ENCODE results near the gene B4GALNT3. TPM values are rescaled to one million over a fixed set of nuclear protein-coding genes. Genes with fewer than 3 reads are reported as not detected.

The B4GALNT3 gene
- total and polyA plus RNA-seq, 2 experiments from 2014 or later: 0.11 TPM; not detected in 1

DNA sequence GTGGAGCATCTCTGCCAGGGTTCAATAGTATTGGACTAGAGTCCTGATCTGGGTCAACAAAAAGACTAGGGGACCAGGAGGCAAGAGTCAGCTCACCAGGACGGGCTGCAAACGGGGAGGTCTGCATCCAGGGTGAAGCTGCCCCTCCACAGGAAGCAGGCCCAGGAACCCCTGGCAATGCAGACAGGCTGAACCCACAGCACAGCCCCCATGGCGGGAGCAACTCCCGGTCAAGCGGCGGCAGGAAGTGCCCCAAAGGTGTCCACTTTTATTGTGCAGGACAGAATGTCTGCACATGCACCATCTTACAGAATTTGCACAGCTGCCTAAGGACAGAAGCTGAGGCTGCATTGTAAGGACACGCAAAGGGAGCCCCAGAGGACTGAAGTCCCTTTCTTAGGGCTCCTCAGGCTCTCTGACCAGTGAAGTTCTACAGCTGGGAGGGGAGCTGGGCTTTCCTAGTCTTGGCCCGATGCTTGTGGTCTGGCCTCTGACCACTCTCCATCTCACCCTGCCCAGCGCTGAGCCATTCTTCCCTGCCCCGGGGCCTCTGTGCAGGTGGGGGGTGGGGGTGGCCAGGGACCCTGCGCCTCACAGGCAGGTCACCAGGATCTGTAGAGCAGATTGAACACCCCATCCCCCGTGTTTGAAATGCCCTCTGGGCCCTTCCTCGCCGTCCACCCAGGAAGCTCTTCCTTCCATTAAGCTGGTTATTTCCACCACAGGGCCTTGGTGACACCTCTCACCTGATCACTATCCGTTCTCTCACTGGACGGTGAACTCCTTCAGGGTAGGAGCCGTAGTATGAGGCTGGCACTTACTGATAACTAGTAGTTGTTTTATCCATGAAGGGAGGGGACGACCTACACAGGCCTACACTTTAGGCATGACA is 127.6 kb downstream of the B4GALNT3 start:
- in situ Hi-C loops (cut with MboI): no loop called here

DNA sequence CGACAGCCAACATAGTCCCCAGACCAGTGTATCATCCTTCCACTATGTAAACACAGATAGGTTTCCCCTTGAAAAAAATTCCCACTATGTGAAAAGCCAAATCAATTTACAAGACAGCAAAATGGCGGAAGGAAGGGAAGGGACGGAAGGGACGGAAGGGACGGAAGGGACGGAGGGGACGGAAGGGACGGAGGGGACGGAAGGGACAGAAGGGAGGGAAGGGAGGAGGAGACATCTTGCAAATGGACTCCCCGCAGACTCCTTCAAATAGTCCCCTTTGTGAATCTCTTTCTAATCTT is 128.2 kb downstream of the B4GALNT3 start:
- Histone ChIP-seq H3K9me2 (ENCODE audit: insufficient read depth) (no peaks in the 10 kb centered on the region), H3K4me3 (no peak overlapping the region)
- in situ Hi-C loops (cut with MboI): no loop called here

More for the DNA sequence above, 127.6 kb downstream of the B4GALNT3 start:
- H3F3A ChIP-seq (ENCODE audit: insufficient read depth): no peaks in the 10 kb centered on the region
- no peak overlapping the region for H3K27ac ChIP-seq
- no peaks in the 10 kb centered on the region for H3K27me3 ChIP-seq (replicated peaks; ENCODE audit: insufficient read depth)
- no peak overlapping the region for H3K4me3 ChIP-seq
- no peak for TF ChIP-seq EZH2phosphoT487 (IDR thresholded peaks at IDR 0.05; ENCODE audit: insufficient read depth, low read depth)
- TF ChIP-seq EZH2 (IDR thresholded peaks at IDR 0.05; ENCODE audit: insufficient read depth, poor library complexity, severe bottlenecking): no peak
- no peaks in the 10 kb centered on the region for H3K36me3 ChIP-seq (ENCODE audit: low read depth)
- no peaks in the 10 kb centered on the region for H3K79me2 ChIP-seq (ENCODE audit: insufficient read depth)
- H2AFZ ChIP-seq: no peak overlapping the region
- no peaks in the 10 kb centered on the region for H3K4me1 ChIP-seq (ENCODE audit: insufficient read depth)
- WGBS, 2 experiments (ENCODE audit: low coverage in 1 of 2, low lambda C conversion rate in 2 of 2, missing lambda C conversion rate in 2 of 2): 74 to 78% methylated on average over 17 to 18 of the region's 18 CpGs
- no peak overlapping the region for H3K4me2 ChIP-seq (ENCODE audit: unreplicated experiment)
- H3K9me2 ChIP-seq (ENCODE audit: insufficient read depth): no peaks in the 10 kb centered on the region
- H4K20me1 ChIP-seq (ENCODE audit: insufficient read depth): no peaks in the 10 kb centered on the region
- no peak for DNase-seq
- no peak overlapping the region for H3K9ac ChIP-seq
- no peaks in the 10 kb centered on the region for H3K9me3 ChIP-seq (ENCODE audit: low read depth)

DNA sequence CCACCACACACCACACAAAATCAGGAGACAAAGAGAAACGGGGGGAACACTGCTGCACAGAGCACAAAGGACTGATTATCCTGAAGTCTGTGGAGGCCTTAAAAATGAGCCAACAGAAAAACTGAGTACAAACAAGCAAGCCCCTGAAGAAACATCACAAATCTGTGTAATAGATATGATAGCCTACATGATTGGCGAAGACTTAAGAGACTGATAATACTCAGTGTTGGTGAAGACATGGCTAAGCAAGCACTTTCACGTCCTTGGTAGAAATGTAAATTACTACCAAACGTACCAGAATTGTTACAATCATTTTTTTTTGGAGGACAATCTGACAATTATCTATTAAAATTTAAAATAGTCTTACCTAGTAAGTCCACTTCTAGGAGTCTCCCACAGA is 128.9 kb downstream of the B4GALNT3 start:
- Histone ChIP-seq H4K20me1 (ENCODE audit: insufficient read depth) (no peaks in the 10 kb centered on the region), H3K79me2 (ENCODE audit: insufficient read depth) (no peaks in the 10 kb centered on the region), H3K9me3 (ENCODE audit: low read depth) (no peaks in the 10 kb centered on the region), H3K9me2 (ENCODE audit: insufficient read depth) (no peaks in the 10 kb centered on the region), H3K9ac (no peak overlapping the region), H3K4me1 (ENCODE audit: insufficient read depth) (no peaks in the 10 kb centered on the region), H3K27me3 (replicated peaks; ENCODE audit: insufficient read depth) (no peaks in the 10 kb centered on the region), H3F3A (ENCODE audit: insufficient read depth) (no peaks in the 10 kb centered on the region), H3K27ac (no peak overlapping the region), H3K36me3 (ENCODE audit: low read depth) (no peaks in the 10 kb centered on the region), H3K4me3 (no peak overlapping the region), H2AFZ (no peak overlapping the region), H3K4me2 (ENCODE audit: unreplicated experiment) (no peak overlapping the region)
- TF ChIP-seq EZH2phosphoT487 (IDR thresholded peaks at IDR 0.05; ENCODE audit: insufficient read depth, low read depth): no peak
- TF ChIP-seq EZH2 (IDR thresholded peaks at IDR 0.05; ENCODE audit: insufficient read depth, poor library complexity, severe bottlenecking): no peak
- in situ Hi-C loops (cut with MboI): no loop called here
- 67 to 69% methylated on average over 4 of the region's 4 CpGs for WGBS, 2 experiments (ENCODE audit: low coverage in 1 of 2, low lambda C conversion rate in 2 of 2, missing lambda C conversion rate in 2 of 2)
- DNase-seq: no peak

More for the DNA sequence above, 128.2 kb downstream of the B4GALNT3 start:
- H3K4me2 ChIP-seq (ENCODE audit: unreplicated experiment): no peak overlapping the region
- H4K20me1 ChIP-seq (ENCODE audit: insufficient read depth): no peaks in the 10 kb centered on the region
- no peaks in the 10 kb centered on the region for H3K9me3 ChIP-seq (ENCODE audit: low read depth)
- H3K27ac ChIP-seq: no peak overlapping the region
- H2AFZ ChIP-seq: no peak overlapping the region
- H3F3A ChIP-seq (ENCODE audit: insufficient read depth): no peaks in the 10 kb centered on the region
- TF ChIP-seq EZH2 (IDR thresholded peaks at IDR 0.05; ENCODE audit: insufficient read depth, poor library complexity, severe bottlenecking): no peak
- TF ChIP-seq EZH2phosphoT487 (IDR thresholded peaks at IDR 0.05; ENCODE audit: insufficient read depth, low read depth): no peak
- no peaks in the 10 kb centered on the region for H3K36me3 ChIP-seq (ENCODE audit: low read depth)
- no peak overlapping the region for H3K9ac ChIP-seq
- H3K4me1 ChIP-seq (ENCODE audit: insufficient read depth): no peaks in the 10 kb centered on the region
- DNase-seq: no peak
- no peaks in the 10 kb centered on the region for H3K79me2 ChIP-seq (ENCODE audit: insufficient read depth)
- no peaks in the 10 kb centered on the region for H3K27me3 ChIP-seq (replicated peaks; ENCODE audit: insufficient read depth)
- 89 to 99% methylated on average over 9 of the region's 10 CpGs for WGBS, 2 experiments (ENCODE audit: low coverage in 1 of 2, low lambda C conversion rate in 2 of 2, missing lambda C conversion rate in 2 of 2)

DNA sequence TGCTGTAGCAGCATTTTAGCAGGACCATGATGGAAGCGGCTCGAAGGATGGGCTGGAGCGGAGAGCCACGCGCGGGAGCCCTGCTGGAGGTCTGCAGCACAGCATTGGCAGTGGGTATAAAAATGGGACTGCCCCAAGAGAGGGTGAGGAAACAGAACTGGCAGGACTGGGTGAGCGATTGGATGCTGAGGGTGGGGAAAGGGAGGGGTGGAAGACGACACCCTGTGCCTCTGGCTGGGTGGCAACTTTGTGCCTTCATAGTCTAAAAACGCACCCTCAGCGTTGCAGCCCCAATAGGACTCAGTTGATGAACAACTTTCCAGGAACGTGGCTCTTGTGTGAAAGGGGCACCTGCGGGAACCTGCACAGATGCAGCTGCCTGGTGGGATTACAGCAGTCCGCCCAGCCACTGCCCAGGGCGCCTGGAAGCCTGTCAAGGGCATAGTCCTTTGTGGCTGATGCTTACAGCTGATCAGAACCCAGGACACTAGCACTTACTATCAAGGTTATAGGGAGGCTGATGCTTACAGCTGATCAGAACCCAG is 130.5 kb downstream of the B4GALNT3 start:
- Histone ChIP-seq H4K20me1 (ENCODE audit: insufficient read depth) (no peaks in the 10 kb centered on the region), H2AFZ (no peak overlapping the region), H3F3A (ENCODE audit: insufficient read depth) (no peaks in the 10 kb centered on the region), H3K27ac (no peak overlapping the region), H3K9me3 (ENCODE audit: low read depth) (no peaks in the 10 kb centered on the region), H3K79me2 (ENCODE audit: insufficient read depth) (no peaks in the 10 kb centered on the region), H3K27me3 (replicated peaks; ENCODE audit: insufficient read depth) (no peaks in the 10 kb centered on the region), H3K4me3 (no peak overlapping the region), H3K4me1 (ENCODE audit: insufficient read depth) (no peaks in the 10 kb centered on the region), H3K9me2 (ENCODE audit: insufficient read depth) (no peaks in the 10 kb centered on the region), H3K9ac (no peak overlapping the region), H3K36me3 (ENCODE audit: low read depth) (no peaks in the 10 kb centered on the region), H3K4me2 (ENCODE audit: unreplicated experiment) (no peak overlapping the region)
- 72 to 73% methylated on average over 14 of the region's 14 CpGs for WGBS, 2 experiments (ENCODE audit: low coverage in 1 of 2, low lambda C conversion rate in 2 of 2, missing lambda C conversion rate in 2 of 2)
- in situ Hi-C loops (cut with MboI): no loop called here
- TF ChIP-seq EZH2phosphoT487 (IDR thresholded peaks at IDR 0.05; ENCODE audit: insufficient read depth, low read depth) (no peak), EZH2 (IDR thresholded peaks at IDR 0.05; ENCODE audit: insufficient read depth, poor library complexity, severe bottlenecking) (no peak)
- no peak for DNase-seq
